ENCODE data around the gene OPN4. TPM values are rescaled to one million over a fixed set of nuclear protein-coding genes. Genes with fewer than 3 reads are reported as not detected.

Gene OPN4
- total and polyA plus RNA-seq, 2 of the 8 experiments (the other 6 are each of a cell fraction or from before 2014, with no cell fraction given): not detected

DNA sequence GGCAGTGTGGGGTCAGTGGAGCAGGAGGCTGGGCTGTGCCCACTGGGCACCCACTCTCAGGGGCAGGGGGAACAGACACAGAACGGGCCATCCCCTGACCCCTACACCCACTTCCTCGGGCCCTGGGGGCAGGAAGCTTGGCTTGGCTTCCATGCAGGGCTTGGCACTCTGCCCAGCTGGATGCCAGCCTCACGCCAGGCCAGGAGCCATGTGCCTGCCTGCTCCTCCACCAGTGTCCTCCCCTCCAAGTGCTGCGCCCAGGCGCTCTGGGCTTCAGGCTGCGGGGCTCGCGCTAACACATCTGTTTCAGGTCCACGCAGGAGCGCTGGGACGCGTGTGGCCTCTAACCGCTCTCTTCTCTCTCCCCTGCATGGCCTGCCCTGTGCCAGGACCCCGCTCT lies 26.7 kb downstream of the OPN4 start (continued):
- TF ChIP-seq, protein P1, sequence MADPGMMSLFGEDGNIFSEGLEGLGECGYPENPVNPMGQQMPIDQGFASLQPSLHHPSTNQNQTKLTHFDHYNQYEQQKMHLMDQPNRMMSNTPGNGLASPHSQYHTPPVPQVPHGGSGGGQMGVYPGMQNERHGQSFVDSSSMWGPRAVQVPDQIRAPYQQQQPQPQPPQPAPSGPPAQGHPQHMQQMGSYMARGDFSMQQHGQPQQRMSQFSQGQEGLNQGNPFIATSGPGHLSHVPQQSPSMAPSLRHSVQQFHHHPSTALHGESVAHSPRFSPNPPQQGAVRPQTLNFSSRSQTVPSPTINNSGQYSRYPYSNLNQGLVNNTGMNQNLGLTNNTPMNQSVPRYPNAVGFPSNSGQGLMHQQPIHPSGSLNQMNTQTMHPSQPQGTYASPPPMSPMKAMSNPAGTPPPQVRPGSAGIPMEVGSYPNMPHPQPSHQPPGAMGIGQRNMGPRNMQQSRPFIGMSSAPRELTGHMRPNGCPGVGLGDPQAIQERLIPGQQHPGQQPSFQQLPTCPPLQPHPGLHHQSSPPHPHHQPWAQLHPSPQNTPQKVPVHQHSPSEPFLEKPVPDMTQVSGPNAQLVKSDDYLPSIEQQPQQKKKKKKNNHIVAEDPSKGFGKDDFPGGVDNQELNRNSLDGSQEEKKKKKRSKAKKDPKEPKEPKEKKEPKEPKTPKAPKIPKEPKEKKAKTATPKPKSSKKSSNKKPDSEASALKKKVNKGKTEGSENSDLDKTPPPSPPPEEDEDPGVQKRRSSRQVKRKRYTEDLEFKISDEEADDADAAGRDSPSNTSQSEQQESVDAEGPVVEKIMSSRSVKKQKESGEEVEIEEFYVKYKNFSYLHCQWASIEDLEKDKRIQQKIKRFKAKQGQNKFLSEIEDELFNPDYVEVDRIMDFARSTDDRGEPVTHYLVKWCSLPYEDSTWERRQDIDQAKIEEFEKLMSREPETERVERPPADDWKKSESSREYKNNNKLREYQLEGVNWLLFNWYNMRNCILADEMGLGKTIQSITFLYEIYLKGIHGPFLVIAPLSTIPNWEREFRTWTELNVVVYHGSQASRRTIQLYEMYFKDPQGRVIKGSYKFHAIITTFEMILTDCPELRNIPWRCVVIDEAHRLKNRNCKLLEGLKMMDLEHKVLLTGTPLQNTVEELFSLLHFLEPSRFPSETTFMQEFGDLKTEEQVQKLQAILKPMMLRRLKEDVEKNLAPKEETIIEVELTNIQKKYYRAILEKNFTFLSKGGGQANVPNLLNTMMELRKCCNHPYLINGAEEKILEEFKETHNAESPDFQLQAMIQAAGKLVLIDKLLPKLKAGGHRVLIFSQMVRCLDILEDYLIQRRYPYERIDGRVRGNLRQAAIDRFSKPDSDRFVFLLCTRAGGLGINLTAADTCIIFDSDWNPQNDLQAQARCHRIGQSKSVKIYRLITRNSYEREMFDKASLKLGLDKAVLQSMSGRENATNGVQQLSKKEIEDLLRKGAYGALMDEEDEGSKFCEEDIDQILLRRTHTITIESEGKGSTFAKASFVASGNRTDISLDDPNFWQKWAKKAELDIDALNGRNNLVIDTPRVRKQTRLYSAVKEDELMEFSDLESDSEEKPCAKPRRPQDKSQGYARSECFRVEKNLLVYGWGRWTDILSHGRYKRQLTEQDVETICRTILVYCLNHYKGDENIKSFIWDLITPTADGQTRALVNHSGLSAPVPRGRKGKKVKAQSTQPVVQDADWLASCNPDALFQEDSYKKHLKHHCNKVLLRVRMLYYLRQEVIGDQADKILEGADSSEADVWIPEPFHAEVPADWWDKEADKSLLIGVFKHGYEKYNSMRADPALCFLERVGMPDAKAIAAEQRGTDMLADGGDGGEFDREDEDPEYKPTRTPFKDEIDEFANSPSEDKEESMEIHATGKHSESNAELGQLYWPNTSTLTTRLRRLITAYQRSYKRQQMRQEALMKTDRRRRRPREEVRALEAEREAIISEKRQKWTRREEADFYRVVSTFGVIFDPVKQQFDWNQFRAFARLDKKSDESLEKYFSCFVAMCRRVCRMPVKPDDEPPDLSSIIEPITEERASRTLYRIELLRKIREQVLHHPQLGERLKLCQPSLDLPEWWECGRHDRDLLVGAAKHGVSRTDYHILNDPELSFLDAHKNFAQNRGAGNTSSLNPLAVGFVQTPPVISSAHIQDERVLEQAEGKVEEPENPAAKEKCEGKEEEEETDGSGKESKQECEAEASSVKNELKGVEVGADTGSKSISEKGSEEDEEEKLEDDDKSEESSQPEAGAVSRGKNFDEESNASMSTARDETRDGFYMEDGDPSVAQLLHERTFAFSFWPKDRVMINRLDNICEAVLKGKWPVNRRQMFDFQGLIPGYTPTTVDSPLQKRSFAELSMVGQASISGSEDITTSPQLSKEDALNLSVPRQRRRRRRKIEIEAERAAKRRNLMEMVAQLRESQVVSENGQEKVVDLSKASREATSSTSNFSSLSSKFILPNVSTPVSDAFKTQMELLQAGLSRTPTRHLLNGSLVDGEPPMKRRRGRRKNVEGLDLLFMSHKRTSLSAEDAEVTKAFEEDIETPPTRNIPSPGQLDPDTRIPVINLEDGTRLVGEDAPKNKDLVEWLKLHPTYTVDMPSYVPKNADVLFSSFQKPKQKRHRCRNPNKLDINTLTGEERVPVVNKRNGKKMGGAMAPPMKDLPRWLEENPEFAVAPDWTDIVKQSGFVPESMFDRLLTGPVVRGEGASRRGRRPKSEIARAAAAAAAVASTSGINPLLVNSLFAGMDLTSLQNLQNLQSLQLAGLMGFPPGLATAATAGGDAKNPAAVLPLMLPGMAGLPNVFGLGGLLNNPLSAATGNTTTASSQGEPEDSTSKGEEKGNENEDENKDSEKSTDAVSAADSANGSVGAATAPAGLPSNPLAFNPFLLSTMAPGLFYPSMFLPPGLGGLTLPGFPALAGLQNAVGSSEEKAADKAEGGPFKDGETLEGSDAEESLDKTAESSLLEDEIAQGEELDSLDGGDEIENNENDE (IDR thresholded peaks at IDR 0.05; ENCODE audit: insufficient replicate concordance, low read length): no peak
- TF ChIP-seq SP1 (IDR thresholded peaks at IDR 0.05; ENCODE audit: low read depth, low read length) (no peak), BACH1 (IDR thresholded peaks at IDR 0.05; ENCODE audit: low read length) (no peak), RAD21 (IDR thresholded peaks at IDR 0.05 in 1 of 2, conservative IDR thresholded peaks at IDR 0.05 in 1 of 2; ENCODE audit: low read depth in 2 of 2, low read length in 2 of 2) (no peak), EP300 (IDR thresholded peaks at IDR 0.05; ENCODE audit: borderline replicate concordance in 1 of 2, low read depth in 2 of 2, low read length in 2 of 2) (no peak), RBBP5 (IDR thresholded peaks at IDR 0.05; ENCODE audit: borderline replicate concordance, low read depth, low read length) (no peak), CREB1 (IDR thresholded peaks at IDR 0.05) (no peak), RXRA (IDR thresholded peaks at IDR 0.05; ENCODE audit: insufficient read depth, low read depth, low read length) (no peak), HDAC2 (IDR thresholded peaks at IDR 0.05; ENCODE audit: borderline replicate concordance in 1 of 2, low read depth in 2 of 2, low read length in 2 of 2) (no peak), SIN3A (conservative IDR thresholded peaks at IDR 0.05 in 1 of 2, IDR thresholded peaks at IDR 0.05 in 1 of 2; ENCODE audit: low read depth in 1 of 2, low read length in 2 of 2) (no peak)
- TF ChIP-seq, protein P2, sequence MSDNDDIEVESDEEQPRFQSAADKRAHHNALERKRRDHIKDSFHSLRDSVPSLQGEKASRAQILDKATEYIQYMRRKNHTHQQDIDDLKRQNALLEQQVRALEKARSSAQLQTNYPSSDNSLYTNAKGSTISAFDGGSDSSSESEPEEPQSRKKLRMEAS (IDR thresholded peaks at IDR 0.05): no peak

All from H1 (cell line).